Activated CD4-positive, alpha-beta T cell treated with anti-CD3 and anti-CD28 coated beads for 1 hour (primary cell): ENCODE measurements around the gene MMP11.
A peak's percentile ranks its signal among the peaks of the same experiment; 100 is the strongest.
"Not testable (repeated sequence)": the region's sequence is repeated elsewhere in the genome, so short reads cannot be mapped to it uniquely, and the experiment has no call there.

Experiments used
- DNase-seq: peaks from one replicate; pipeline ENCODE4 v3.0.0-alpha.2; 2020

Gene MMP11

GRCh38 chr22:23772649-23773473, at the start of gene MMP11:
Gene MMP11, plus strand, starts transcription at chr22:23772849. Its CDS starts 22 bp downstream, at chr22:23772871.
- peak; percentile 35 for DNase-seq

- not testable (repeated sequence) for DNase-seq
Measured at GRCh38 chr22:23728108-23728507, 44.5 kb upstream of the MMP11 start.

- DNase-seq, result no peak
Measured at GRCh38 chr22:23737696-23738095, 35.0 kb upstream of the MMP11 start.

- DNase-seq, result no peak
Measured at GRCh38 chr22:23742505-23743264, 30.0 kb upstream of the MMP11 start.

GRCh38 chr22:23743303-23743705, 29.3 kb upstream of the MMP11 start:
- DNase-seq, result no peak

GRCh38 chr22:23744001-23744400, 28.6 kb upstream of the MMP11 start:
- DNase-seq, result no peak

GRCh38 chr22:23744485-23744884, 28.2 kb upstream of the MMP11 start:
- no peak for DNase-seq

- no peak for DNase-seq
Measured at GRCh38 chr22:23745791-23746190, 26.9 kb upstream of the MMP11 start.

GRCh38 chr22:23749841-23750301, 22.8 kb upstream of the MMP11 start:
- no peak for DNase-seq

GRCh38 chr22:23750367-23750713, 22.3 kb upstream of the MMP11 start:
- DNase-seq, result no peak

GRCh38 chr22:23750714-23751440, 21.8 kb upstream of the MMP11 start, which contains the start of gene ZNF70:
Gene ZNF70, minus strand, starts transcription at chr22:23751112. Its CDS starts 5,972 bp downstream, at chr22:23745140.
- DNase-seq, result peak; percentile 77

- DNase-seq, result no peak
Measured at GRCh38 chr22:23751441-23751996, 21.1 kb upstream of the MMP11 start.

GRCh38 chr22:23752090-23752691, 20.5 kb upstream of the MMP11 start:
- no peak for DNase-seq

GRCh38 chr22:23752750-23753149, 19.9 kb upstream of the MMP11 start:
- no peak for DNase-seq

GRCh38 chr22:23753385-23753784, 19.3 kb upstream of the MMP11 start:
- no peak for DNase-seq

GRCh38 chr22:23754220-23754919, 18.3 kb upstream of the MMP11 start, which contains the start of gene VPREB3:
Gene VPREB3, minus strand, starts transcription at chr22:23754425. Its CDS starts 62 bp downstream, at chr22:23754363.
- DNase-seq, result no peak

- no peak for DNase-seq
Measured at GRCh38 chr22:23754980-23755636, 17.5 kb upstream of the MMP11 start.

GRCh38 chr22:23755711-23756110, 16.9 kb upstream of the MMP11 start:
- no peak for DNase-seq

- DNase-seq, result no peak
Measured at GRCh38 chr22:23756891-23757290, 15.8 kb upstream of the MMP11 start.

- no peak for DNase-seq
Measured at GRCh38 chr22:23759566-23759965, 13.1 kb upstream of the MMP11 start.

GRCh38 chr22:23760056-23760455, 12.6 kb upstream of the MMP11 start:
- DNase-seq, result no peak
